Suprapubic skin (tissue), 3 donors: Measurements from ENCODE around the gene TBX4.

Source experiments
- CTCF ChIP-seq, 2 donors: fragments of 200-600 bp in 1 of 2; fragments of 450-650 bp in 1 of 2; sonication (generic) in 1 of 2; IDR thresholded peaks; one replicate each; pipeline ENCODE4 v1.5.1; 2016 to 2019; ENCODE audit warnings: antibody characterized with exemption in 2 of 2, mild to moderate bottlenecking in 1 of 2, moderate library complexity in 1 of 2
- POLR2AphosphoS5 ChIP-seq, 3 donors: sonication (generic); formaldehyde crosslinking; IDR thresholded peaks; one replicate each; pipeline ENCODE4 v1.6.1; 2017; ENCODE audit warnings: antibody characterized with exemption in 3 of 3

- no peak for TF ChIP-seq POLR2AphosphoS5 (IDR thresholded peaks at IDR 0.05)
- TF ChIP-seq CTCF (IDR thresholded peaks at IDR 0.05), result no peak
These were observed 31.5 kb downstream of the TBX4 start for GRCh38 chr17:61483778-61484116.
